Measurements from ENCODE around the gene EPHB3.

- TF ChIP-seq, protein P1, sequence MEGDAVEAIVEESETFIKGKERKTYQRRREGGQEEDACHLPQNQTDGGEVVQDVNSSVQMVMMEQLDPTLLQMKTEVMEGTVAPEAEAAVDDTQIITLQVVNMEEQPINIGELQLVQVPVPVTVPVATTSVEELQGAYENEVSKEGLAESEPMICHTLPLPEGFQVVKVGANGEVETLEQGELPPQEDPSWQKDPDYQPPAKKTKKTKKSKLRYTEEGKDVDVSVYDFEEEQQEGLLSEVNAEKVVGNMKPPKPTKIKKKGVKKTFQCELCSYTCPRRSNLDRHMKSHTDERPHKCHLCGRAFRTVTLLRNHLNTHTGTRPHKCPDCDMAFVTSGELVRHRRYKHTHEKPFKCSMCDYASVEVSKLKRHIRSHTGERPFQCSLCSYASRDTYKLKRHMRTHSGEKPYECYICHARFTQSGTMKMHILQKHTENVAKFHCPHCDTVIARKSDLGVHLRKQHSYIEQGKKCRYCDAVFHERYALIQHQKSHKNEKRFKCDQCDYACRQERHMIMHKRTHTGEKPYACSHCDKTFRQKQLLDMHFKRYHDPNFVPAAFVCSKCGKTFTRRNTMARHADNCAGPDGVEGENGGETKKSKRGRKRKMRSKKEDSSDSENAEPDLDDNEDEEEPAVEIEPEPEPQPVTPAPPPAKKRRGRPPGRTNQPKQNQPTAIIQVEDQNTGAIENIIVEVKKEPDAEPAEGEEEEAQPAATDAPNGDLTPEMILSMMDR (IDR thresholded peaks at IDR 0.05; ENCODE audit: low read length), result no peak
- TF ChIP-seq EZH2 (IDR thresholded peaks at IDR 0.05; ENCODE audit: borderline replicate concordance, low read length), result no peak
These were observed 17.9 kb downstream of the EPHB3 start for GRCh38 chr3:184579513-184579912.

Data from OCI-LY1 (cell line).